ENCODE measurements around the gene FKBP1C. TPM values are rescaled to one million over a fixed set of nuclear protein-coding genes. Genes with fewer than 3 reads are reported as not detected.

FKBP1C gene
- total and polyA plus RNA-seq, 2 experiments from 2014 or later: 0.35 to 0.91 TPM

DNA sequence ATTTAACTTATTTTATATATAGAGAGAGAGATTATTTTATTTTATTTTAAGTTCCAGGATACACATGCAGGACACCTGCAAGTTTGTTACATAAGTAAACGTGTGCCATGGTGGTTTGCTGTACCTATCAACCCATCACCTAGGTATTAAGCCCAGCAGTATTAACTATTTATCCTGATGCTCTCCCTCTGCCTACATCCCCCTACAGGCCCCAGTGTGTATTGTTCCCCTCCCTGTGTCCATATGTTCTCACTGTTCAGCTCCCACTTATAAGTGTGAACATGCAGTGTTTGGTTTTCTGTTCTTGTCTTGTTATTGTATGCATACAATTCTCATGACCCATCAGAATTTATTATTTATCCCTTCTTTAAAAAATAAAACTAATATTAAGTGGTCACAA, 34.6 kb downstream of the FKBP1C start (continued):
- TF ChIP-seq, protein P1, sequence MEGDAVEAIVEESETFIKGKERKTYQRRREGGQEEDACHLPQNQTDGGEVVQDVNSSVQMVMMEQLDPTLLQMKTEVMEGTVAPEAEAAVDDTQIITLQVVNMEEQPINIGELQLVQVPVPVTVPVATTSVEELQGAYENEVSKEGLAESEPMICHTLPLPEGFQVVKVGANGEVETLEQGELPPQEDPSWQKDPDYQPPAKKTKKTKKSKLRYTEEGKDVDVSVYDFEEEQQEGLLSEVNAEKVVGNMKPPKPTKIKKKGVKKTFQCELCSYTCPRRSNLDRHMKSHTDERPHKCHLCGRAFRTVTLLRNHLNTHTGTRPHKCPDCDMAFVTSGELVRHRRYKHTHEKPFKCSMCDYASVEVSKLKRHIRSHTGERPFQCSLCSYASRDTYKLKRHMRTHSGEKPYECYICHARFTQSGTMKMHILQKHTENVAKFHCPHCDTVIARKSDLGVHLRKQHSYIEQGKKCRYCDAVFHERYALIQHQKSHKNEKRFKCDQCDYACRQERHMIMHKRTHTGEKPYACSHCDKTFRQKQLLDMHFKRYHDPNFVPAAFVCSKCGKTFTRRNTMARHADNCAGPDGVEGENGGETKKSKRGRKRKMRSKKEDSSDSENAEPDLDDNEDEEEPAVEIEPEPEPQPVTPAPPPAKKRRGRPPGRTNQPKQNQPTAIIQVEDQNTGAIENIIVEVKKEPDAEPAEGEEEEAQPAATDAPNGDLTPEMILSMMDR (conservative IDR thresholded peaks at IDR 0.05; ENCODE audit: low read depth in 2 of 2): peak; percentile 31 to 42

DNA sequence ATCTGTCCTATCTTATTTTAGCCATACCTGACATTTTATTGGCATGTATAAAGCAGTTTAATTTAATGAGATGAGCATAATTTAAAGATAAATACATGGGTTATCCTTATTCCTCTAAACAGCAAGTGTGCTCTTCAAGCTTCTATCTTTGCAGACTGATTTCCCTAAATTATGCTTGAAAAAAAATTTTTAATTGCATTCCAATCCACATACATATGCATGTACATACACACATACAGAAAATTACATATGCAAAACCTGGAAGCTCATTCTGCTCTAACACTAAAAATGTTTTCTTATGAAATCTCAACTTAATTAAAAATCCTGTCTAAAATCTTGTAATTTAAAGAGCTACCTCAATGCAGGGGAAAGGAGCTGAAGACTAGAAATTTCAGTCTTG, 35.3 kb downstream of the FKBP1C start:
- Mint-ChIP-seq H3K9me3 (peaks cover 5% of the 10 kb centered on the region; the same call in 1 of the 3 replicates), H3K4me1 (no peaks in the 10 kb centered on the region), H3K4me3 (no peak overlapping the region), H3K27me3 (ENCODE audit: insufficient read depth, low read depth, poor library complexity) (no peaks in the 10 kb centered on the region), H3K27ac (no peak overlapping the region), H3K36me3 (ENCODE audit: low read depth) (no peaks in the 10 kb centered on the region)
- Histone ChIP-seq H3K27ac (ENCODE audit: low read depth) (no peak overlapping the region), H3K4me2 (no peak overlapping the region), H3K4me3 (no peak overlapping the region), H2AFZ (no peak overlapping the region), H3F3A (replicated peaks; ENCODE audit: low read depth) (no peaks in the 10 kb centered on the region), H3K79me2 (replicated peaks; ENCODE audit: insufficient read depth) (no peaks in the 10 kb centered on the region), H4K20me1 (replicated peaks; ENCODE audit: insufficient read depth) (no peaks in the 10 kb centered on the region), H3K36me3 (ENCODE audit: insufficient read depth) (no peaks in the 10 kb centered on the region), H3K4me1 (ENCODE audit: insufficient read depth) (no peaks in the 10 kb centered on the region), H3K27me3 (ENCODE audit: insufficient read depth) (no peaks in the 10 kb centered on the region), H3K9me2 (ENCODE audit: insufficient read depth) (no peaks in the 10 kb centered on the region; the same call in 1 of the 2 replicates)
- DNase-seq (ENCODE audit: low spot score) (no peak), ATAC-seq (no peak)
- TF ChIP-seq ZNF114 (CRISPR knock-in tag; IDR thresholded peaks at IDR 0.05): no peak
- TF ChIP-seq NANOG (IDR thresholded peaks at IDR 0.05; ENCODE audit: borderline replicate concordance): no peak
- TF ChIP-seq ZNF331 (CRISPR knock-in tag; IDR thresholded peaks at IDR 0.05; ENCODE audit: low read depth): no peak
- TF ChIP-seq JUNB (IDR thresholded peaks at IDR 0.05; ENCODE audit: unreplicated experiment): no peak
- TF ChIP-seq EZH2 (IDR thresholded peaks at IDR 0.05; ENCODE audit: low read depth, unreplicated experiment): no peak
- TF ChIP-seq, protein P2, sequence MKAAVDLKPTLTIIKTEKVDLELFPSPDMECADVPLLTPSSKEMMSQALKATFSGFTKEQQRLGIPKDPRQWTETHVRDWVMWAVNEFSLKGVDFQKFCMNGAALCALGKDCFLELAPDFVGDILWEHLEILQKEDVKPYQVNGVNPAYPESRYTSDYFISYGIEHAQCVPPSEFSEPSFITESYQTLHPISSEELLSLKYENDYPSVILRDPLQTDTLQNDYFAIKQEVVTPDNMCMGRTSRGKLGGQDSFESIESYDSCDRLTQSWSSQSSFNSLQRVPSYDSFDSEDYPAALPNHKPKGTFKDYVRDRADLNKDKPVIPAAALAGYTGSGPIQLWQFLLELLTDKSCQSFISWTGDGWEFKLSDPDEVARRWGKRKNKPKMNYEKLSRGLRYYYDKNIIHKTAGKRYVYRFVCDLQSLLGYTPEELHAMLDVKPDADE (IDR thresholded peaks at IDR 0.05): no peak
- TF ChIP-seq, protein P3, sequence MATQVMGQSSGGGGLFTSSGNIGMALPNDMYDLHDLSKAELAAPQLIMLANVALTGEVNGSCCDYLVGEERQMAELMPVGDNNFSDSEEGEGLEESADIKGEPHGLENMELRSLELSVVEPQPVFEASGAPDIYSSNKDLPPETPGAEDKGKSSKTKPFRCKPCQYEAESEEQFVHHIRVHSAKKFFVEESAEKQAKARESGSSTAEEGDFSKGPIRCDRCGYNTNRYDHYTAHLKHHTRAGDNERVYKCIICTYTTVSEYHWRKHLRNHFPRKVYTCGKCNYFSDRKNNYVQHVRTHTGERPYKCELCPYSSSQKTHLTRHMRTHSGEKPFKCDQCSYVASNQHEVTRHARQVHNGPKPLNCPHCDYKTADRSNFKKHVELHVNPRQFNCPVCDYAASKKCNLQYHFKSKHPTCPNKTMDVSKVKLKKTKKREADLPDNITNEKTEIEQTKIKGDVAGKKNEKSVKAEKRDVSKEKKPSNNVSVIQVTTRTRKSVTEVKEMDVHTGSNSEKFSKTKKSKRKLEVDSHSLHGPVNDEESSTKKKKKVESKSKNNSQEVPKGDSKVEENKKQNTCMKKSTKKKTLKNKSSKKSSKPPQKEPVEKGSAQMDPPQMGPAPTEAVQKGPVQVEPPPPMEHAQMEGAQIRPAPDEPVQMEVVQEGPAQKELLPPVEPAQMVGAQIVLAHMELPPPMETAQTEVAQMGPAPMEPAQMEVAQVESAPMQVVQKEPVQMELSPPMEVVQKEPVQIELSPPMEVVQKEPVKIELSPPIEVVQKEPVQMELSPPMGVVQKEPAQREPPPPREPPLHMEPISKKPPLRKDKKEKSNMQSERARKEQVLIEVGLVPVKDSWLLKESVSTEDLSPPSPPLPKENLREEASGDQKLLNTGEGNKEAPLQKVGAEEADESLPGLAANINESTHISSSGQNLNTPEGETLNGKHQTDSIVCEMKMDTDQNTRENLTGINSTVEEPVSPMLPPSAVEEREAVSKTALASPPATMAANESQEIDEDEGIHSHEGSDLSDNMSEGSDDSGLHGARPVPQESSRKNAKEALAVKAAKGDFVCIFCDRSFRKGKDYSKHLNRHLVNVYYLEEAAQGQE (IDR thresholded peaks at IDR 0.05; ENCODE audit: unreplicated experiment): no peak
- TF ChIP-seq, protein P1 (conservative IDR thresholded peaks at IDR 0.05; ENCODE audit: low read depth in 2 of 2): no peak
- no peak for TF ChIP-seq STAT1 (IDR thresholded peaks at IDR 0.05; ENCODE audit: unreplicated experiment)
- no peak for TF ChIP-seq EZH2phosphoT487 (IDR thresholded peaks at IDR 0.05; ENCODE audit: unreplicated experiment)
- TF ChIP-seq POLR2AphosphoS5 (IDR thresholded peaks at IDR 0.05; ENCODE audit: low read depth): no peak
- no peak for TF ChIP-seq CREB1 (CRISPR knock-in tag; IDR thresholded peaks at IDR 0.05; ENCODE audit: low read depth)
